Testis (tissue), 3 donors: ENCODE results near the gene SMARCB1. TPM values are rescaled to one million over a fixed set of nuclear protein-coding genes. Genes with fewer than 3 reads are reported as not detected.

Experiments
- DNase-seq: peaks from one replicate; pipeline ENCODE4 v3.0.0-alpha.2; 2019
- H3K27ac ChIP-seq, 2 donors: fragments of 200-600 bp; sonication (generic); one replicate each; pipeline ENCODE4 v1.5.1; 2019
- H3K27me3 ChIP-seq: fragments of 200-600 bp; sonication (generic); one replicate; pipeline ENCODE4 v1.5.1; 2019
- H3K36me3 ChIP-seq: fragments of 200-600 bp; sonication (generic); one replicate; pipeline ENCODE4 v1.5.1; 2017; ENCODE audit warnings: low read depth; ENCODE audit errors: missing control alignments
- H3K4me1 ChIP-seq: fragments of 200-600 bp; sonication (generic); one replicate; pipeline ENCODE4 v1.5.1; 2019
- H3K4me3 ChIP-seq, 2 donors: fragments of 200-600 bp; sonication (generic); one replicate each; pipeline ENCODE4 v1.5.1; 2017 to 2019
- H3K9me3 ChIP-seq: fragments of 200-600 bp; sonication (generic); one replicate; pipeline ENCODE4 v1.5.1; 2017
- CTCF ChIP-seq, 3 experiments: fragments of 450-650 bp in 2 of 3; fragments of 200-600 bp in 1 of 3; sonication (generic) in 1 of 3; IDR thresholded peaks; one replicate each; pipeline ENCODE4 v1.5.1; 2016 to 2019; ENCODE audit warnings: antibody characterized with exemption in 3 of 3, mild to moderate bottlenecking in 2 of 3, moderate library complexity in 1 of 3
- POLR2A ChIP-seq: fragments of 450-650 bp; IDR thresholded peaks from one replicate; pipeline ENCODE4 v1.6.1; 2017; ENCODE audit warnings: antibody characterized with exemption, mild to moderate bottlenecking, moderate library complexity
- WGBS, 2 donors: methylation state at CpG; one replicate each; pipeline ENCODE4 v1.1.5; 2018; 5-methylcytosine and 5-hydroxymethylcytosine counted together
- intact Hi-C: fragments of 100-400 bp; cut with DNase I; formaldehyde crosslinking; loops from one replicate; pipeline ENCODE4 v1.15.1; 2023; ENCODE audit warnings: low total_unique reads
- polyA plus RNA-seq: library from polyadenylated mRNA; stranded (reverse); fragments of 350-450 nt; fragmentation: Illumina TruSeq; extraction: RNeasy Lipid Tissue Mini Kit (QIAGEN cat#74804); gene quantifications from one replicate; pipeline ENCODE4 v1.2.3, GENCODE V29; 2014; ENCODE audit warnings: low read depth, low replicate concordance; ENCODE audit not compliant: insufficient read depth
- small RNA-seq, 2 donors: library from RNA; depleted of rRNA; stranded (forward); fragments of <200 nt; gene quantifications; one replicate each; pipeline ENCODE3, GENCODE V24; 2016
- total RNA-seq, 2 donors: library from RNA; depleted of rRNA; stranded (reverse); fragments of >200 nt; gene quantifications; one replicate each; pipeline ENCODE4 v1.2.3, GENCODE V29; 2016

Gene SMARCB1
- total and polyA plus RNA-seq, 3 donors from 2014 or later = 158 to 165 (median 160) TPM

GRCh38 chr22:23882370-23882769, 95.6 kb downstream of the SMARCB1 start:
- Histone ChIP-seq H3K9me3 (no peaks in the 10 kb centered on the region), H3K27me3 (no peaks in the 10 kb centered on the region), H3K4me1 (no peaks in the 10 kb centered on the region), H3K36me3 (no peaks in the 10 kb centered on the region), H3K27ac (no peak overlapping the region), H3K4me3 (no peak overlapping the region)
- no peak for DNase-seq
- WGBS, 2 donors = 73 to 91% methylated on average over 7 to 20 of the region's 20 CpGs
- TF ChIP-seq CTCF (IDR thresholded peaks at IDR 0.05) = no peak
- intact Hi-C loops = no loop called here

GRCh38 chr22:23883658-23884057, 96.9 kb downstream of the SMARCB1 start:
- Histone ChIP-seq H3K27me3 (no peaks in the 10 kb centered on the region), H3K4me3 (no peak overlapping the region), H3K27ac (no peak overlapping the region), H3K9me3 (no peaks in the 10 kb centered on the region), H3K4me1 (peaks cover 3% of the 10 kb centered on the region), H3K36me3 (no peaks in the 10 kb centered on the region)
- no peak for DNase-seq
- intact Hi-C loops = no loop called here
- no peak for TF ChIP-seq POLR2A
- no peak for TF ChIP-seq CTCF (IDR thresholded peaks at IDR 0.05)
- 94 to 100% methylated on average over 4 to 9 of the region's 9 CpGs for WGBS, 2 donors

GRCh38 chr22:23884140-23884539, 97.4 kb downstream of the SMARCB1 start:
- no peaks in the 10 kb centered on the region for H3K27me3 ChIP-seq
- TF ChIP-seq CTCF (IDR thresholded peaks at IDR 0.05) = no peak
- no peak for TF ChIP-seq POLR2A
- H3K4me1 ChIP-seq = peaks cover 6% of the 10 kb centered on the region
- 94 to 100% methylated on average over 1 to 9 of the region's 9 CpGs for WGBS, 2 donors
- no peak for DNase-seq
- no peak overlapping the region for H3K27ac ChIP-seq
- no peak overlapping the region for H3K4me3 ChIP-seq
- H3K9me3 ChIP-seq = no peaks in the 10 kb centered on the region
- intact Hi-C loops = no loop called here
- no peaks in the 10 kb centered on the region for H3K36me3 ChIP-seq

Small RNA genes lying within 50 kb of the gene (small RNA-seq; reads per million reads assigned to genes)
- 0 reads per million in 2 donors for gene RN7SL268P

Other genes with a start within 250 kb of the SMARCB1 start
- 10 to 100 TPM in 1 of 2 donors, 1 to 10 TPM in 1; 6.9 to 24.6 TPM for gene IGLL1, start 206.7 kb upstream of the SMARCB1 start, total RNA-seq
- gene IGLL1, start 206.7 kb upstream of the SMARCB1 start, polyA plus RNA-seq = 36.9 TPM
- gene DRICH1, start 154.6 kb upstream of the SMARCB1 start, total RNA-seq = 10 to 100 TPM; 16.4 to 44.2 TPM
- gene DRICH1, start 154.6 kb upstream of the SMARCB1 start, polyA plus RNA-seq = 68.4 TPM
- gene RGL4, start 96.0 kb upstream of the SMARCB1 start, total RNA-seq = 1 to 10 TPM; 5.3 to 8.1 TPM
- gene RGL4, start 96.0 kb upstream of the SMARCB1 start, polyA plus RNA-seq = 10.1 TPM
- 1 to 10 TPM; 7.2 to 8.7 TPM for gene ZNF70, start 35.9 kb upstream of the SMARCB1 start, total RNA-seq
- gene ZNF70, start 35.9 kb upstream of the SMARCB1 start, polyA plus RNA-seq = 2.9 TPM
- gene VPREB3, start 32.5 kb upstream of the SMARCB1 start, total RNA-seq = under 1 TPM in 1 of 2 donors, not detected in 1; 0.68 TPM
- 1.2 TPM for gene VPREB3, start 32.5 kb upstream of the SMARCB1 start, polyA plus RNA-seq
- gene C22orf15, start 24.0 kb upstream of the SMARCB1 start, total RNA-seq = 1 to 10 TPM in 1 of 2 donors, under 1 TPM in 1; 0.68 to 2.4 TPM
- 8.8 TPM for gene C22orf15, start 24.0 kb upstream of the SMARCB1 start, polyA plus RNA-seq
- 10 to 100 TPM; 24.0 to 30.2 TPM for gene CHCHD10, start 19.0 kb upstream of the SMARCB1 start, total RNA-seq
- 74.8 TPM for gene CHCHD10, start 19.0 kb upstream of the SMARCB1 start, polyA plus RNA-seq
- gene MMP11, start 14.1 kb upstream of the SMARCB1 start, total RNA-seq = 10 to 100 TPM; 32.4 to 36.1 TPM
- 13.6 TPM for gene MMP11, start 14.1 kb upstream of the SMARCB1 start, polyA plus RNA-seq
- 10 to 100 TPM; 14.9 to 16.2 TPM for gene DERL3, start 52.0 kb downstream of the SMARCB1 start, total RNA-seq
- gene DERL3, start 52.0 kb downstream of the SMARCB1 start, polyA plus RNA-seq = 48.7 TPM
- 10 to 100 TPM; 21.8 to 22.7 TPM for gene SLC2A11, start 70.9 kb downstream of the SMARCB1 start, total RNA-seq
- 14.3 TPM for gene SLC2A11, start 70.9 kb downstream of the SMARCB1 start, polyA plus RNA-seq
- 100 to 1,000 TPM; 239 to 472 TPM for gene MIF, start 107.4 kb downstream of the SMARCB1 start, total RNA-seq
- 177 TPM for gene MIF, start 107.4 kb downstream of the SMARCB1 start, polyA plus RNA-seq
- 1 to 10 TPM in 1 of 2 donors, under 1 TPM in 1; 0.87 to 7.9 TPM for gene GSTT2B, start 174.2 kb downstream of the SMARCB1 start, total RNA-seq
- 1.4 TPM for gene GSTT2B, start 174.2 kb downstream of the SMARCB1 start, polyA plus RNA-seq
- gene DDTL, start 179.9 kb downstream of the SMARCB1 start, total RNA-seq = 1 to 10 TPM in 1 of 2 donors, not detected in 1; 2.2 TPM
- 0.30 TPM for gene DDTL, start 179.9 kb downstream of the SMARCB1 start, polyA plus RNA-seq
- 10 to 100 TPM; 80.0 to 80.5 TPM for gene DDT, start 187.5 kb downstream of the SMARCB1 start, total RNA-seq
- gene DDT, start 187.5 kb downstream of the SMARCB1 start, polyA plus RNA-seq = 79.7 TPM
- under 1 TPM in 1 of 2 donors, not detected in 1; 0.68 TPM for gene GSTT2, start 193.2 kb downstream of the SMARCB1 start, total RNA-seq
- not detected for gene GSTT2, start 193.2 kb downstream of the SMARCB1 start, polyA plus RNA-seq
- 1 to 10 TPM; 3.0 to 7.6 TPM for gene GSTT4, start 218.5 kb downstream of the SMARCB1 start, total RNA-seq
- 22.8 TPM for gene GSTT4, start 218.5 kb downstream of the SMARCB1 start, polyA plus RNA-seq
- 100 to 1,000 TPM in 1 of 2 donors, 10 to 100 TPM in 1; 95.8 to 136 TPM for gene CABIN1, start 224.3 kb downstream of the SMARCB1 start, total RNA-seq
- gene CABIN1, start 224.3 kb downstream of the SMARCB1 start, polyA plus RNA-seq = 67.1 TPM